Posterior cingulate gyrus (tissue), 11 donors: Measurements from ENCODE around the gene CT47A7.
"Not testable (repeated sequence)": the region's sequence is repeated elsewhere in the genome, so short reads cannot be mapped to it uniquely, and the experiment has no call there.

Source experiments
- DNase-seq, 10 donors: peaks; one replicate each; pipeline versions ENCODE4 v3.0.0 to v3.0.0-alpha.2; 2020 to 2021; ENCODE audit warnings: mixed read lengths in 3 of 10
- intact Hi-C: fragments of 100-400 bp; cut with DNase I; formaldehyde crosslinking; loops from one replicate; pipeline ENCODE4 v1.15.1; 2023

CT47A7 gene

GRCh38 chrX:120956500-120956899 lies at the start of gene CT47A7:
TSS of gene CT47A7 (minus strand) at chrX:120956600. CDS start at chrX:120956345, 255 bp downstream.
- intact Hi-C loops, DNase-seq: not testable (repeated sequence)

DNA sequence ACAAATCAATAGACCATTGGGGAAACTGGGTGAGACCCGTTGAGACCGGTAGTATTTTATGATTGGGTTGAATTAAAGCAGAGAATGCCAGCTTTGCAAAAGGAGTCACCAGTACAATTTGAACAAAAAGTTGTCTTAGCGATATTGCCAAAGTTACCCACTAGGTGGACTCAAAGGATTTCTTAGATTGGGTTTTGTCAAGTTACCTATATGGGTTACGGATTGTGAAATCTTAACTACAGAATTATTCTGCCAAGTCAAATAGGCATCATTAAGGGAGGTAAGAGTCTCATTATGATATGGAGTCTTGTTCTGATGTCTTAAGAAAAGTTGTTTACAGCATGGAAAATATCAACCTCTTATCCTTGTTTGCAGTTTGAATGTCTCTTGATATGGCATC lies 44.2 kb upstream of the CT47A7 start:
- intact Hi-C loops = no loop called here
- no peak for DNase-seq

DNA sequence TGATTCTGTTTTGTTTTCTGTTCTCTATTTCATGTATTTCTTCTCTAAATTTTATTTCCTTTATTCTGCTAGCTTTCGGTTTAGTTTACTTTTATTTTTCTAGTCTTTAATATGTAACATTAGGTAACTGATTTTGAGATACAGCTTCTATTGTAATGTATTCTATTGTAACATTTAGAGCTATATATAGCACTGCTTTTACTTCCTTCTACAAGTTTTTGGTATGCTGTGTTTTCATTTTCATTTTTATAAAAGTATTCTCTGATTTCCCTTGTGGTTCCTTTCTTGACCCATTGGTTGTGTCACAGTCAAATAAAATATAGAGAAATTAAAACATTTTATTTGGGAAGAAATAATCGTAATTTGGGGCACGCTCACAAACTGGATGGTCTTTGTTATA lies 43.0 kb upstream of the CT47A7 start:
- intact Hi-C loops = no loop called here

GRCh38 chrX:120985660-120986059 lies 29.3 kb upstream of the CT47A7 start, which contains the start of gene CT47A1:
TSS of gene CT47A1 (minus strand) at chrX:120985760. CDS start at chrX:120985529, 231 bp downstream.
- DNase-seq, intact Hi-C loops: not testable (repeated sequence)

More for the DNA sequence above, 43.0 kb upstream of the CT47A7 start:
- no peak for DNase-seq
